Measurements from ENCODE around the gene C12orf50. TPM values are rescaled to one million over a fixed set of nuclear protein-coding genes. Genes with fewer than 3 reads are reported as not detected.
A peak's percentile ranks its signal among the peaks of the same experiment; 100 is the strongest.

C12orf50 gene
- total RNA-seq, 6 experiments from 2014 or later, result not detected

DNA sequence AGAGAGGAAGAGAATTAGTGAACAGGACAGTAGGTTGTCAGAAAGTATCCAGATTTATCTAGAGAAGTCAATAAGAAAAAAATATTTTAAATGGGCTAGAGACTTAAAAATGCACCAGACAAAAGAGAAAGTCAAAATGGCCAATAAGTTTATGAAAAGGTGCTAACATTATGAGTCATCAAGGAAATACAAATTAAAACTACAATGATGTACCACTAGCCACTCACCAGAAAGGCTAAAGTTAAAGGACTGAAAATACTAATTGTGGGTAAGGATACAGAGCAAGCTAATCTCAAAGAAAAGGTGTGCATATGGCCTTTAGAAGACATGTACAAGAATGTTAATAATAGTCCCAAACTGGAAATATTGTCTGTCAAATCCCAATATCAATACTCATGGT is 37.7 kb downstream of the C12orf50 start:
- no peaks in the 10 kb centered on the region for H3K36me3 Mint-ChIP-seq (ENCODE audit: low read depth)
- no peak overlapping the region for H3K27ac Mint-ChIP-seq
- H3K4me3 Mint-ChIP-seq, result no peak overlapping the region
- no peaks in the 10 kb centered on the region; the same call in 1 of the 2 replicates for H3K27me3 Mint-ChIP-seq (ENCODE audit: insufficient read depth)
- H3K9me3 Mint-ChIP-seq, result no peaks in the 10 kb centered on the region
- no peak for DNase-seq
- no peaks in the 10 kb centered on the region for H3K4me1 Mint-ChIP-seq (ENCODE audit: low read depth)
- TF ChIP-seq CTCF (IDR thresholded peaks at IDR 0.05), result no peak

GRCh38 chr12:87988534-87988933 is 40.7 kb downstream of the C12orf50 start:
- Mint-ChIP-seq H3K27ac (no peak overlapping the region), H3K4me1 (ENCODE audit: low read depth) (no peaks in the 10 kb centered on the region), H3K9me3 (no peaks in the 10 kb centered on the region), H3K4me3 (no peak overlapping the region), H3K36me3 (ENCODE audit: low read depth) (no peaks in the 10 kb centered on the region), H3K27me3 (ENCODE audit: insufficient read depth) (no peaks in the 10 kb centered on the region; the same call in 1 of the 2 replicates)
- no peak for DNase-seq
- TF ChIP-seq CTCF (IDR thresholded peaks at IDR 0.05), result no peak

DNA sequence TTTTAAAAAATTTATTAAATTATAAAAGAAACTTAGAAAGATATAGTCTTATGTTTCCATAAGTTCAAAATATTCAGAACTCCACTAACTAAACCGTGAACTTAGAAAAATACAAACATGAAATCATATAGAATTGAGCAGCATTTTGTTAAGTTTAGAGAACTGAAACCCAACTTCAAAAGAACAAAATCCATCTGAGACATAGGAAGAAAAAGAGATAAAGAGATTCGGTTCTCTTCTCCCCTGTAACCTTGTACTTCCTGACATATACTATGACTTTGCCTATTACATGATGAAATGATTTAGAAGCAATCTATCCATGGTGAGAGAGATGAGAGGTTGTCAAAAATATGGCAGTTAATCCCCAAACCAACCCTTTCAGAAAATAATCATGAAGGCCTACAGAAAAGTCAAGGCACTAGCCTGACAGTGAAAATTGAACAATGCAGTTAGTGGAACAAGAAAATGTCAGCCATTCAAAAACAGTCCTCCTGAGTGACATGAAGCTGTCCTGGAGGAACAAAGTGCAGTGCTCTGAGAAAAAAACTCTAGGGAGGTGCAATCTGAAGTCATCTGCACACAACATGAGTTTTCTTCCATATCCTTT is 44.0 kb downstream of the C12orf50 start:
- Mint-ChIP-seq H3K36me3 (ENCODE audit: low read depth) (no peaks in the 10 kb centered on the region), H3K27me3 (ENCODE audit: insufficient read depth) (no peaks in the 10 kb centered on the region; the same call in 1 of the 2 replicates), H3K27ac (no peak overlapping the region), H3K4me3 (no peak overlapping the region), H3K9me3 (no peaks in the 10 kb centered on the region), H3K4me1 (ENCODE audit: low read depth) (no peaks in the 10 kb centered on the region; the same call in 1 of the 2 replicates)
- TF ChIP-seq CTCF (IDR thresholded peaks at IDR 0.05), result no peak
- no peak for DNase-seq

DNA sequence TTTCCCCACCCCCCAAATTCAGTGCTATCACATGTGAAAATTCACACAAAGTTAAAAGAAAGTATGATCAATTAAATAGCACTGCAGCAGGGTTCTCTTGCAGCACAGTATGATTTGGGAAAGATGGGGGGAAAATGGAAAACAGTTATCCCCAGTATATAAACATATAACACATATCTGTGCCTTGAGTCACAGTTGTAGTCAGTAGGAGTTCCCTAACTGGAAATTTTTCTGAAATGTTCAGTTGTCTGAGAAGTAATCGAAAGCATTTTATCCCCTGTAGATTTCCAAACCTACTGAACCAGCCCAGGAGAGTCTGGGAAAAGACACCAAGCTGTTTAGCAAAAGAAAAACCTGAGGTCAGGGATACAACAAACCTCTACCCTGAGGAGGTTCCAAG is 47.0 kb downstream of the C12orf50 start:
- H3K27ac Mint-ChIP-seq, result no peak overlapping the region
- peak overlapping the region; percentile 34; the same call in 1 of the 2 replicates for H3K4me3 Mint-ChIP-seq
- H3K9me3 Mint-ChIP-seq, result no peaks in the 10 kb centered on the region
- no peak for TF ChIP-seq CTCF (IDR thresholded peaks at IDR 0.05)
- no peaks in the 10 kb centered on the region; the same call in 1 of the 2 replicates for H3K4me1 Mint-ChIP-seq (ENCODE audit: low read depth)
- H3K27me3 Mint-ChIP-seq (ENCODE audit: insufficient read depth), result no peaks in the 10 kb centered on the region; the same call in 1 of the 2 replicates
- no peaks in the 10 kb centered on the region for H3K36me3 Mint-ChIP-seq (ENCODE audit: low read depth)
- DNase-seq, result no peak

- no peak for DNase-seq
- H3K27ac Mint-ChIP-seq, result no peak overlapping the region
- H3K9me3 Mint-ChIP-seq, result no peaks in the 10 kb centered on the region
- H3K36me3 Mint-ChIP-seq (ENCODE audit: low read depth), result no peaks in the 10 kb centered on the region
- TF ChIP-seq CTCF (IDR thresholded peaks at IDR 0.05), result no peak
- H3K4me1 Mint-ChIP-seq (ENCODE audit: low read depth), result no peaks in the 10 kb centered on the region; the same call in 1 of the 2 replicates
- no peak overlapping the region for H3K4me3 Mint-ChIP-seq
- H3K27me3 Mint-ChIP-seq (ENCODE audit: insufficient read depth), result no peaks in the 10 kb centered on the region
Measured at GRCh38 chr12:87981495-87981894, 47.7 kb downstream of the C12orf50 start.
